Panc1 (cell line): ENCODE data around the gene RGMB. TPM values are rescaled to one million over a fixed set of nuclear protein-coding genes. Genes with fewer than 3 reads are reported as not detected.
A peak's percentile ranks its signal among the peaks of the same experiment; 100 is the strongest.

Experiments
- ATAC-seq: fragments of 200-7000 bp; cut with Tn5 transposase; 2 replicates; pipeline ENCODE4 v1.9.1; 2020; ENCODE audit warnings: mild to moderate bottlenecking, moderate library complexity
- BruUV-seq: library from RNA; stranded (reverse); fragments of 400-500 nt; replicated peaks from 2 replicates; lab custom pipeline; 2021; lab: Mats Ljungman, UMichigan
- CTCF ChIA-PET: fragments of 300-600 bp; sonication (Branson Sonifier 250); formaldehyde crosslinking; loops from one replicate; lab custom pipeline; 2022; ENCODE audit warnings: antibody characterized with exemption; lab: Charles Lee
- POLR2A ChIA-PET: fragments of 300-600 bp; sonication (Branson Sonifier 250); formaldehyde crosslinking; loops from one replicate; lab custom pipeline; 2022; ENCODE audit warnings: antibody characterized with exemption; lab: Charles Lee
- DNase-seq: peaks from one replicate; pipeline ENCODE4 v3.0.0-alpha.2; 2010; ENCODE audit warnings: low read depth, low spot score
- H3K27ac ChIP-seq: 2 replicates; pipeline ENCODE4 v1.5.1; 2011; ENCODE audit warnings: mild to moderate bottlenecking, low read length, inconsistent platforms
- H3K27me3 ChIP-seq: fragments of 200-500 bp; sonication (Bioruptor generic); 2 replicates; pipeline ENCODE4 v1.6.0; 2014; ENCODE audit warnings: low read length, inconsistent platforms; ENCODE audit not compliant: control insufficient read depth, insufficient read depth
- H3K36me3 ChIP-seq: fragments of 200-500 bp; sonication (Bioruptor generic); 2 replicates; pipeline ENCODE4 v1.5.1; 2014; ENCODE audit warnings: inconsistent platforms, mild to moderate bottlenecking, low read length, moderate library complexity; ENCODE audit not compliant: control insufficient read depth, insufficient read depth
- H3K4me1 ChIP-seq: 2 replicates; pipeline ENCODE4 v1.5.1; 2011; ENCODE audit warnings: inconsistent platforms, mild to moderate bottlenecking, low read length, moderate library complexity; ENCODE audit not compliant: control insufficient read depth, insufficient read depth
- H3K4me3 ChIP-seq, 2 experiments: 2 replicates each; pipeline ENCODE4 v1.5.1; 2011 to 2012; ENCODE audit warnings: low read depth in 2 of 2, low read length in 2 of 2, mild to moderate bottlenecking in 2 of 2, inconsistent platforms in 1 of 2, moderate library complexity in 1 of 2
- H3K9me3 ChIP-seq: fragments of 200-500 bp; sonication (Bioruptor generic); 2 replicates; pipeline ENCODE4 v1.5.1; 2014; ENCODE audit warnings: low read depth, mild to moderate bottlenecking, inconsistent platforms, low read length, moderate library complexity; ENCODE audit not compliant: control insufficient read depth, insufficient read depth
- POLR2AphosphoS5 ChIP-seq: IDR thresholded peaks from 2 replicates; pipeline ENCODE4 v1.6.1; 2012; ENCODE audit warnings: mild to moderate bottlenecking, low read depth, low read length, moderate library complexity
- SIN3A ChIP-seq: IDR thresholded peaks from 2 replicates; pipeline ENCODE4 v1.6.1; 2012; ENCODE audit warnings: low read depth, mild to moderate bottlenecking, low read length, moderate library complexity, borderline replicate concordance; ENCODE audit not compliant: insufficient read depth
- TCF7L2 ChIP-seq: IDR thresholded peaks from 2 replicates; pipeline ENCODE4 v1.6.1; 2011; ENCODE audit warnings: mild to moderate bottlenecking, low read depth, low read length, inconsistent platforms
- in situ Hi-C: cut with HindIII; loops from 2 replicates; pipeline ENCODE4 v1.10.0; 2016; ENCODE audit warnings: low sequenced_read_pairs, low pct_unique_long_range_greater_than_20kb
- intact Hi-C: fragments of 100-400 bp; cut with micrococcal nuclease; formaldehyde crosslinking; loops from one replicate; pipeline ENCODE4 v1.10.0; 2022; ENCODE audit not compliant: unreplicated experiment
- total RNA-seq: library from RNA; stranded (reverse); gene quantifications from one replicate; pipeline ENCODE4 v1.2.1, GENCODE V29; 2021; ENCODE audit not compliant: unreplicated experiment
- TF ChIP-seq, protein P1 (sequence below): fragments of 450-650 bp; IDR thresholded peaks from 2 replicates; pipeline ENCODE4 v1.5.1; 2017; ENCODE audit warnings: mild to moderate bottlenecking
- TF ChIP-seq, protein P2 (sequence below), 2 experiments: IDR thresholded peaks; 2 replicates each; pipeline ENCODE4 v1.6.1; 2011 to 2012; ENCODE audit warnings: low read depth in 2 of 2, control low read depth in 1 of 2, low read length in 1 of 2, mild to moderate bottlenecking in 1 of 2, moderate library complexity in 1 of 2; ENCODE audit not compliant: insufficient read depth in 1 of 2

RGMB gene
- total RNA-seq, 1 experiment from 2014 or later: 25.4 TPM

DNA sequence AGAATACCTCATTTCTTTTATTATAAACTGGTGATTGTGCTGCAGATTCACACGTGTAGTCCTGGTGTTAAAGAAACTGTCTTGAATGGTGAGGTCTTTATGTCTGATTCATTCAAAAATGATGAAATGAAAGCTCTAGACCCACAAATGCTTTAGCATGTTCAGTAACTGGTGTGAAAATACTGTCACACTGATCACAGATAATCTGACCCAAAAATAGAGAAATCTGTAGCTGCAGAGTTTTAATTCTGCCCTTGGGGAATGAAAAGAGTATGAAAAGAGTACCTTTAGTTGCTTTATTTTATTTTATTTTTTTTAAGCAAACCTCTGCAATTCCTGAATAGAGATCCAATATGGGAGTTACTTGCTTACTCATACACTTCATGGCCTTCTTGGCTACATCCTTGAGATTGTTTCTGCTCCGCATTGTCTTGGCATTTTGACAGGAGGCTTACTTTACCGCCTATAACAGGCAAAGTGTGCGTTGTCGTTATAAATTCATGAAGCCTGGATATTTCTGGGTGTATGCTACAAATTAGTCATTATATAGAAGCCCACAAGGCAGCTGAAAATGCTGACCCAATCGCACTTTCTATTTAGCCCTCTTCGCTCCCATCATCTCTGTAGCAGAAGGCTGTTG lies 2.7 kb downstream of the RGMB start:
- Histone ChIP-seq H3K4me3 (peak overlapping the region; percentile 71 to 90), H3K27ac (peak overlapping the region; percentile 78), H3K36me3 (peaks cover 3% of the 10 kb centered on the region), H3K9me3 (no peaks in the 10 kb centered on the region), H3K27me3 (no peaks in the 10 kb centered on the region), H3K4me1 (peaks cover 34% of the 10 kb centered on the region)
- in situ Hi-C loops (no loop called here), intact Hi-C loops (loop anchor here (10.0 kb wide), 1 partner anchor 1241 kb away; no protein-coding TSS in a partner anchor)
- TF ChIP-seq TCF7L2 (no peak), SIN3A (no peak), POLR2AphosphoS5 (no peak)
- TF ChIP-seq, protein P1, sequence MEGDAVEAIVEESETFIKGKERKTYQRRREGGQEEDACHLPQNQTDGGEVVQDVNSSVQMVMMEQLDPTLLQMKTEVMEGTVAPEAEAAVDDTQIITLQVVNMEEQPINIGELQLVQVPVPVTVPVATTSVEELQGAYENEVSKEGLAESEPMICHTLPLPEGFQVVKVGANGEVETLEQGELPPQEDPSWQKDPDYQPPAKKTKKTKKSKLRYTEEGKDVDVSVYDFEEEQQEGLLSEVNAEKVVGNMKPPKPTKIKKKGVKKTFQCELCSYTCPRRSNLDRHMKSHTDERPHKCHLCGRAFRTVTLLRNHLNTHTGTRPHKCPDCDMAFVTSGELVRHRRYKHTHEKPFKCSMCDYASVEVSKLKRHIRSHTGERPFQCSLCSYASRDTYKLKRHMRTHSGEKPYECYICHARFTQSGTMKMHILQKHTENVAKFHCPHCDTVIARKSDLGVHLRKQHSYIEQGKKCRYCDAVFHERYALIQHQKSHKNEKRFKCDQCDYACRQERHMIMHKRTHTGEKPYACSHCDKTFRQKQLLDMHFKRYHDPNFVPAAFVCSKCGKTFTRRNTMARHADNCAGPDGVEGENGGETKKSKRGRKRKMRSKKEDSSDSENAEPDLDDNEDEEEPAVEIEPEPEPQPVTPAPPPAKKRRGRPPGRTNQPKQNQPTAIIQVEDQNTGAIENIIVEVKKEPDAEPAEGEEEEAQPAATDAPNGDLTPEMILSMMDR: no peak
- TF ChIP-seq, protein P2, sequence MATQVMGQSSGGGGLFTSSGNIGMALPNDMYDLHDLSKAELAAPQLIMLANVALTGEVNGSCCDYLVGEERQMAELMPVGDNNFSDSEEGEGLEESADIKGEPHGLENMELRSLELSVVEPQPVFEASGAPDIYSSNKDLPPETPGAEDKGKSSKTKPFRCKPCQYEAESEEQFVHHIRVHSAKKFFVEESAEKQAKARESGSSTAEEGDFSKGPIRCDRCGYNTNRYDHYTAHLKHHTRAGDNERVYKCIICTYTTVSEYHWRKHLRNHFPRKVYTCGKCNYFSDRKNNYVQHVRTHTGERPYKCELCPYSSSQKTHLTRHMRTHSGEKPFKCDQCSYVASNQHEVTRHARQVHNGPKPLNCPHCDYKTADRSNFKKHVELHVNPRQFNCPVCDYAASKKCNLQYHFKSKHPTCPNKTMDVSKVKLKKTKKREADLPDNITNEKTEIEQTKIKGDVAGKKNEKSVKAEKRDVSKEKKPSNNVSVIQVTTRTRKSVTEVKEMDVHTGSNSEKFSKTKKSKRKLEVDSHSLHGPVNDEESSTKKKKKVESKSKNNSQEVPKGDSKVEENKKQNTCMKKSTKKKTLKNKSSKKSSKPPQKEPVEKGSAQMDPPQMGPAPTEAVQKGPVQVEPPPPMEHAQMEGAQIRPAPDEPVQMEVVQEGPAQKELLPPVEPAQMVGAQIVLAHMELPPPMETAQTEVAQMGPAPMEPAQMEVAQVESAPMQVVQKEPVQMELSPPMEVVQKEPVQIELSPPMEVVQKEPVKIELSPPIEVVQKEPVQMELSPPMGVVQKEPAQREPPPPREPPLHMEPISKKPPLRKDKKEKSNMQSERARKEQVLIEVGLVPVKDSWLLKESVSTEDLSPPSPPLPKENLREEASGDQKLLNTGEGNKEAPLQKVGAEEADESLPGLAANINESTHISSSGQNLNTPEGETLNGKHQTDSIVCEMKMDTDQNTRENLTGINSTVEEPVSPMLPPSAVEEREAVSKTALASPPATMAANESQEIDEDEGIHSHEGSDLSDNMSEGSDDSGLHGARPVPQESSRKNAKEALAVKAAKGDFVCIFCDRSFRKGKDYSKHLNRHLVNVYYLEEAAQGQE (IDR thresholded peaks at IDR 0.05; ENCODE audit: insufficient read depth in 1 of 2, low read depth in 2 of 2, low read length in 1 of 2): no peak
- no TSS peak for BruUV-seq
- ChIA-PET CTCF (no interaction called here), POLR2A (no interaction called here)
- DNase-seq (no peak), ATAC-seq (no peak)

DNA sequence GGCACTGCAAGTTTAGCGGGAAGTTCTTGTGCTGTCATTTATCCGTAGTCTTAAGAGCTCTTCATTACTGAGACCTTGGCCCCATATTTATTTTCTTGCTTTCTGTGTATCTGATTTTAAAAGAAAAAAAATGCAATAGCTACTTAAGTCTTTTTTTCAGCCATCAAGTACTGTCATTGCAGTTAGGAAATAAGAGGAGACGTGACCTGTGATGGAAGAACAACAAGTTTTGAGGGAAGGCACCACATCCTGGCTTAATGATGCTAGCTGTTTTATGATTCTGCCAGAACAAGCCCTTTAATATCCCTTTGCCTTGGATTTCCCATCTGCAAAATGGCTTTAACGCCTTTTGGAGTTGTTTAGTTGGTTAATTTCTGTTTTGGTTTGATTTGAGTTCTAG lies 3.8 kb downstream of the RGMB start:
- POLR2A ChIA-PET: interaction anchor here (0.5 kb wide), 1 partner anchor 1694 kb away, joined by 7 read pairs; no protein-coding TSS in a partner anchor
- CTCF ChIA-PET: interaction anchor here (1.2 kb wide), 1 partner anchor 9 kb away, joined by 4 read pairs; no protein-coding TSS in a partner anchor
- in situ Hi-C loops: no loop called here

More for the DNA sequence above, 3.8 kb downstream of the RGMB start:
- DNase-seq (no peak), ATAC-seq (no peak)
- H3K27ac ChIP-seq: no peak overlapping the region; the same call in 1 of the 2 replicates
- intact Hi-C loops: loop anchor here (10.0 kb wide), 1 partner anchor 1242 kb away; no protein-coding TSS in a partner anchor
- H3K36me3 ChIP-seq: peaks cover 10% of the 10 kb centered on the region
- TF ChIP-seq TCF7L2 (no peak), POLR2AphosphoS5 (no peak), SIN3A (no peak)
- TF ChIP-seq, protein P2 (IDR thresholded peaks at IDR 0.05; ENCODE audit: insufficient read depth in 1 of 2, low read depth in 2 of 2, low read length in 1 of 2): no peak
- TF ChIP-seq, protein P1: no peak
- H3K4me3 ChIP-seq: no peak overlapping the region
- H3K4me1 ChIP-seq: peaks cover 27% of the 10 kb centered on the region
- no TSS peak for BruUV-seq
- no peaks in the 10 kb centered on the region for H3K27me3 ChIP-seq
- no peaks in the 10 kb centered on the region for H3K9me3 ChIP-seq
